Naive thymus-derived CD4-positive, alpha-beta T cell (primary cell): ENCODE results near the gene DNAAF2. TPM values are rescaled to one million over a fixed set of nuclear protein-coding genes. Genes with fewer than 3 reads are reported as not detected.
A peak's percentile ranks its signal among the peaks of the same experiment; 100 is the strongest.
"Not testable (repeated sequence)": the region's sequence is repeated elsewhere in the genome, so short reads cannot be mapped to it uniquely, and the experiment has no call there.

Experiments
- ATAC-seq: fragments of 150-1000 bp; cut with Tn5 transposase; 2 replicates; pipeline ENCODE4 v1.10.0; 2021; ENCODE audit warnings: mild to moderate bottlenecking, moderate library complexity
- CTCF ChIA-PET: fragments of 350-600 bp; sonication (Branson Sonifier 250); formaldehyde crosslinking; loops from one replicate; lab custom pipeline; 2021; ENCODE audit warnings: antibody characterized with exemption; lab: Charles Lee
- POLR2A ChIA-PET: fragments of 350-600 bp; sonication (Branson Sonifier 250); formaldehyde crosslinking; loops from one replicate; lab custom pipeline; 2021; ENCODE audit warnings: antibody characterized with exemption, inconsistent platforms; lab: Charles Lee
- DNase-seq, 9 donors: peaks; one replicate each; pipeline versions ENCODE4 v3.0.0 to v3.0.0-alpha.2; 2020 to 2022; ENCODE audit warnings: mixed read lengths in 1 of 9
- H3K27ac ChIP-seq: one replicate; pipeline ENCODE4 v1.7.0; 2013; ENCODE audit warnings: mild to moderate bottlenecking, low read depth, low read length, moderate library complexity
- H3K27me3 ChIP-seq, 2 donors: one replicate each; pipeline ENCODE4 v1.7.0; 2013; ENCODE audit warnings: low read length in 2 of 2, mild to moderate bottlenecking in 2 of 2, moderate library complexity in 2 of 2; ENCODE audit not compliant: control insufficient read depth in 2 of 2, insufficient read depth in 2 of 2
- H3K36me3 ChIP-seq, 3 experiments: 1 replicate in 2 of 3; 2 replicates in 1 of 3; pipeline ENCODE4 v1.7.0; 2013; ENCODE audit warnings: low read length in 3 of 3, mild to moderate bottlenecking in 3 of 3, moderate library complexity in 1 of 3; ENCODE audit not compliant: insufficient read depth in 3 of 3, control insufficient read depth in 2 of 3
- H3K4me1 ChIP-seq, 2 donors: one replicate each; pipeline ENCODE4 v1.7.0; 2013; ENCODE audit warnings: low read length in 2 of 2, mild to moderate bottlenecking in 2 of 2, moderate library complexity in 1 of 2; ENCODE audit not compliant: control insufficient read depth in 2 of 2, insufficient read depth in 2 of 2
- H3K4me3 ChIP-seq: 2 replicates; pipeline ENCODE4 v1.7.0; 2013; ENCODE audit warnings: mild to moderate bottlenecking, low read length
- H3K9me3 ChIP-seq, 3 experiments: 1 replicate in 2 of 3; 2 replicates in 1 of 3; pipeline ENCODE4 v1.7.0; 2013; ENCODE audit warnings: low read length in 3 of 3; ENCODE audit not compliant: control insufficient read depth in 2 of 3
- H3K27ac Mint-ChIP-seq, 9 donors: one replicate each; pipeline ENCODE4 v1.8.0; 2020 to 2022; ENCODE audit warnings: mixed read lengths in 9 of 9, mild to moderate bottlenecking in 8 of 9, moderate library complexity in 5 of 9, inconsistent platforms in 2 of 9
- H3K27me3 Mint-ChIP-seq, 5 donors: one replicate each; pipeline ENCODE4 v1.8.0; 2021 to 2022; ENCODE audit warnings: mixed read lengths in 5 of 5, mild to moderate bottlenecking in 1 of 5
- H3K36me3 Mint-ChIP-seq, 5 donors: one replicate each; pipeline ENCODE4 v1.8.0; 2020 to 2022; ENCODE audit warnings: mixed read lengths in 5 of 5, mild to moderate bottlenecking in 3 of 5, inconsistent platforms in 1 of 5
- H3K4me1 Mint-ChIP-seq, 7 donors: one replicate each; pipeline ENCODE4 v1.8.0; 2020 to 2022; ENCODE audit warnings: mixed read lengths in 7 of 7, mild to moderate bottlenecking in 3 of 7, inconsistent platforms in 1 of 7
- H3K4me3 Mint-ChIP-seq, 10 donors: one replicate each; pipeline ENCODE4 v1.8.0; 2020 to 2022; ENCODE audit warnings: mild to moderate bottlenecking in 10 of 10, mixed read lengths in 10 of 10, moderate library complexity in 6 of 10, inconsistent platforms in 2 of 10
- H3K9me3 Mint-ChIP-seq, 11 donors: one replicate each; pipeline ENCODE4 v1.8.0; 2020 to 2022; ENCODE audit warnings: mixed read lengths in 11 of 11, mild to moderate bottlenecking in 4 of 11, inconsistent platforms in 1 of 11, moderate library complexity in 1 of 11
- intact Hi-C, 2 donors: fragments of 100-400 bp; cut with micrococcal nuclease; formaldehyde crosslinking; loops; one replicate each; pipeline ENCODE4 v1.15.1; 2023
- polyA plus RNA-seq, 2 donors: library from polyadenylated mRNA; unstranded; fragments of 300-500 nt; fragmentation: Illumina TruSeq; gene quantifications; one replicate each; pipeline ENCODE4 v1.2.3, GENCODE V29; 2021
- total RNA-seq, 6 experiments: library from RNA in 5 of 6; stranded (reverse) in 5 of 6; gene quantifications; 1 replicate in 5 of 6; 2 replicates in 1 of 6; pipeline ENCODE4 v1.2.3 and lab custom pipeline; 2021 to 2026

The DNAAF2 gene
- total and polyA plus RNA-seq, 7 experiments from 2014 or later: 7.1 to 15.8 (median 10.1) TPM

GRCh38 chr14:49584981-49585640 lies 49.9 kb downstream of the DNAAF2 start:
- Mint-ChIP-seq H3K4me1 (peaks cover 34 to 63% (median 52%) of the 10 kb centered on the region in 7 donors), H3K4me3 (peak overlapping the region; percentile 87 to 100 (median 94)), H3K9me3 (peaks cover 0 to 12% (median 0%) of the 10 kb centered on the region in 11 donors), H3K36me3 (peaks cover 7 to 41% (median 34%) of the 10 kb centered on the region in 5 donors), H3K27ac (peak overlapping the region; percentile 90 to 100 (median 98))
- Histone ChIP-seq H3K4me3 (peak overlapping the region; percentile 98), H3K27ac (peak overlapping the region; percentile 84), H3K36me3 (peaks cover 16 to 28% (median 16%) of the 10 kb centered on the region in 3 experiments), H3K4me1 (peaks cover 19 to 21% of the 10 kb centered on the region in 2 donors)
- not testable (repeated sequence) for DNase-seq, H3K27me3 Mint-ChIP-seq, H3K27me3 ChIP-seq, H3K9me3 ChIP-seq, ATAC-seq
- intact Hi-C loops: loop anchor here (5.0 to 10.0 kb wide), 4 partner anchors 727 to 1660 kb away; partner anchors contain the start of genes MAP4K5 (in 2 of the 2), DMAC2L (in 1 of the 2), L2HGDH (in 1 of the 2) and TMX1 (in 1 of the 2)
- ChIA-PET POLR2A (interaction anchor here (0.7 to 6.6 kb wide), 12 partner anchors 11 to 532 kb away, joined by 3 to 137 read pairs (median 7); partner anchors contain the start of genes DNAAF2, KLHDC2, LRR1 and MGAT2), CTCF (interaction anchor here (0.6 to 2.0 kb wide), 4 partner anchors 17 to 688 kb away, joined by 3 to 6 read pairs (median 4); no protein-coding TSS in a partner anchor)

- Mint-ChIP-seq H3K4me3 (peak overlapping the region; percentile 87 to 100 (median 94)), H3K27me3 (peaks cover 0 to 5% (median 0%) of the 10 kb centered on the region in 5 donors), H3K4me1 (peaks cover 37 to 74% (median 62%) of the 10 kb centered on the region in 7 donors), H3K36me3 (peaks cover 7 to 44% (median 36%) of the 10 kb centered on the region in 5 donors), H3K27ac (peak overlapping the region in 8 of 9 donors; percentile 71 to 100 (median 98)), H3K9me3 (peaks cover 0 to 12% (median 0%) of the 10 kb centered on the region in 11 donors)
- Histone ChIP-seq H3K9me3 (no peaks in the 10 kb centered on the region), H3K4me1 (peaks cover 19 to 21% of the 10 kb centered on the region in 2 donors), H3K27me3 (no peaks in the 10 kb centered on the region), H3K4me3 (peak overlapping the region; percentile 98), H3K36me3 (peaks cover 16 to 28% (median 16%) of the 10 kb centered on the region in 3 experiments), H3K27ac (peak overlapping the region; percentile 84)
- ChIA-PET POLR2A (interaction anchor here (4.8 to 6.6 kb wide), 2 partner anchors 12 to 38 kb away, joined by 102 to 137 read pairs; partner anchors contain the start of genes LRR1, MGAT2 and RPL36AL), CTCF (no interaction called here)
- ATAC-seq: no peak
- intact Hi-C loops: loop anchor here (10.0 kb wide), 2 partner anchors 1511 to 1661 kb away; partner anchors contain the start of genes TMX1 (in 1 of the 2) and TRIM9 (in 1 of the 2)
- DNase-seq: no peak
Measured at GRCh38 chr14:49584058-49584457, 51.0 kb downstream of the DNAAF2 start.

GRCh38 chr14:49583629-49584028 lies 51.4 kb downstream of the DNAAF2 start:
- H3K4me3 ChIP-seq: peak overlapping the region; percentile 98
- no peak for ATAC-seq
- intact Hi-C loops: loop anchor here (10.0 kb wide), 2 partner anchors 1511 to 1661 kb away; partner anchors contain the start of genes TMX1 (in 1 of the 2) and TRIM9 (in 1 of the 2)

GRCh38 chr14:49582113-49582977 lies 52.7 kb downstream of the DNAAF2 start:
- H3K4me1 Mint-ChIP-seq: peaks cover 37 to 82% (median 73%) of the 10 kb centered on the region in 7 donors
- H3K9me3 Mint-ChIP-seq: peaks cover 0 to 12% (median 0%) of the 10 kb centered on the region in 11 donors
- peak overlapping the region in 8 of 10 donors; percentile 10 to 100 (median 92) for H3K4me3 Mint-ChIP-seq
- Histone ChIP-seq H3K36me3 (peaks cover 16 to 33% (median 16%) of the 10 kb centered on the region in 3 experiments), H3K9me3 (no peaks in the 10 kb centered on the region), H3K27me3 (no peaks in the 10 kb centered on the region), H3K4me3 (no peak overlapping the region), H3K27ac (no peak overlapping the region), H3K4me1 (peaks cover 19 to 21% of the 10 kb centered on the region in 2 donors)
- ChIA-PET POLR2A (interaction anchor here (0.6 to 6.6 kb wide), 2 partner anchors 40 to 280 kb away, joined by 4 to 137 read pairs; partner anchors contain the start of genes MGAT2 and RPL36AL), CTCF (no interaction called here)
- peaks cover 7 to 52% (median 43%) of the 10 kb centered on the region in 5 donors for H3K36me3 Mint-ChIP-seq
- peaks cover 0 to 5% (median 0%) of the 10 kb centered on the region in 5 donors for H3K27me3 Mint-ChIP-seq
- H3K27ac Mint-ChIP-seq: peak overlapping the region in 8 of 9 donors; percentile 5 to 100 (median 67)
- intact Hi-C loops: loop anchor here (10.0 kb wide), 2 partner anchors 1512 to 1662 kb away; partner anchors contain the start of genes TMX1 (in 1 of the 2) and TRIM9 (in 1 of the 2)
- no peak for ATAC-seq
- DNase-seq: peak in 1 of 9 donors; percentile 25

More at GRCh38 chr14:49583629-49584028, 51.4 kb downstream of the DNAAF2 start:
- Mint-ChIP-seq H3K4me1 (peaks cover 37 to 74% (median 67%) of the 10 kb centered on the region in 7 donors), H3K4me3 (peak overlapping the region; percentile 87 to 100 (median 94)), H3K27ac (peak overlapping the region in 7 of 9 donors; percentile 71 to 100 (median 98)), H3K27me3 (peaks cover 0 to 5% (median 0%) of the 10 kb centered on the region in 5 donors), H3K9me3 (peaks cover 0 to 12% (median 0%) of the 10 kb centered on the region in 11 donors), H3K36me3 (peaks cover 7 to 44% (median 36%) of the 10 kb centered on the region in 5 donors)
- no peak for DNase-seq
- Histone ChIP-seq H3K27me3 (no peaks in the 10 kb centered on the region), H3K27ac (peak overlapping the region; percentile 84), H3K9me3 (no peaks in the 10 kb centered on the region), H3K4me1 (peaks cover 19 to 21% of the 10 kb centered on the region in 2 donors), H3K36me3 (peaks cover 16 to 28% (median 16%) of the 10 kb centered on the region in 3 experiments)
- POLR2A ChIA-PET: interaction anchor here (0.6 to 6.6 kb wide), 2 partner anchors 39 to 52 kb away, joined by 4 to 137 read pairs; partner anchors contain the start of genes MGAT2 and RPL36AL
- CTCF ChIA-PET: interaction anchor here (0.6 kb wide), 1 partner anchor 161 kb away, joined by 3 read pairs; no protein-coding TSS in a partner anchor

- no peak overlapping the region for H3K27ac ChIP-seq
- peaks cover 7 to 57% (median 49%) of the 10 kb centered on the region in 5 donors for H3K36me3 Mint-ChIP-seq
- peaks cover 16 to 40% (median 16%) of the 10 kb centered on the region in 3 experiments for H3K36me3 ChIP-seq
- H3K27ac Mint-ChIP-seq: peak overlapping the region; percentile 25 to 100 (median 70)
- DNase-seq (no peak), ATAC-seq (no peak)
- H3K4me1 ChIP-seq: peaks cover 19 to 21% of the 10 kb centered on the region in 2 donors
- H3K4me1 Mint-ChIP-seq: peaks cover 37 to 75% (median 69%) of the 10 kb centered on the region in 7 donors
- POLR2A ChIA-PET: interaction anchor here (0.6 to 1.3 kb wide), 3 partner anchors 38 to 280 kb away, joined by 3 to 4 read pairs (median 4); partner anchors contain the start of genes MGAT2 and RPL36AL
- H3K4me3 Mint-ChIP-seq: peak overlapping the region in 7 of 10 donors; percentile 11 to 100 (median 35)
- no peaks in the 10 kb centered on the region for H3K27me3 ChIP-seq
- CTCF ChIA-PET: no interaction called here
- H3K27me3 Mint-ChIP-seq: peaks cover 0 to 4% (median 0%) of the 10 kb centered on the region in 5 donors
- no peaks in the 10 kb centered on the region for H3K9me3 ChIP-seq
- intact Hi-C loops: loop anchor here (10.0 kb wide), 2 partner anchors 1513 to 1663 kb away; partner anchors contain the start of genes TMX1 (in 1 of the 2) and TRIM9 (in 1 of the 2)
- peaks cover 0 to 7% (median 0%) of the 10 kb centered on the region in 11 donors for H3K9me3 Mint-ChIP-seq
- no peak overlapping the region for H3K4me3 ChIP-seq
Measured at GRCh38 chr14:49581209-49582112, 53.6 kb downstream of the DNAAF2 start.
